Measurements from ENCODE around the gene RNF17.

DNA sequence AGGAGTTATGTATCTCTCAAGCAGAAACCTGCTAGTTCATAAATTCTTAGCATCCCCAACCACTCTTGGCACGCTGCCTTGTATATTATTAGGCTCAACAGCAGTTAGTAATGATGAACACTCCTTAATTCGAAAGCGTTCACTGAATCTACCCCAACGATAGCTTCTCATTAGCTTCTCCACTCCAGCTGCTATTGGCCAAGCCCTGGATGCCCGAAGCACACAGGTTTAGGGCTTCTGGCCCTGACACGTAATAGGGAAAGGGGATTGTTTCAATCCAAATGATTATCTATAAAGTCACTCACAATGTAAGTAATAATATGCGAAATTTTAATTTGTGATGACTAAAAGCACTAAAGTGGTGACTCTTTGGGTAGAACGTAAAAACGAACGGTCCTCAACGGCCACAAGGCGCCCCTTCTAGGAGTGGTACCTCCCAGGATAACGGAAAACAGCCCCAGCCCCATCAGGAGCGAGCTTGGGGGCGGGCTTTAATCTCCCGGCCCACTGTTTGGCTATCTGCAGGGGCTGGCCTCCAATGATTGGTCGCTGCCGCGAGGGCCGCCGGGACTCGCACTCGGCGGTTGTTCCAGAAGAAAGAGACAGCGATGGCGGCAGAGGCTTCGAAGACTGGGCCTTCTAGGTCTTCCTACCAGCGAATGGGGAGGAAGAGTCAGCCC is at the start of gene RNF17:
- TF ChIP-seq POLR2A (IDR thresholded peaks at IDR 0.05; ENCODE audit: control extremely low read depth in 1 of 2, low read depth in 2 of 2, low read length in 2 of 2) (no peak), YY1 (IDR thresholded peaks at IDR 0.05; ENCODE audit: low read depth, low read length) (no peak), EZH2 (IDR thresholded peaks at IDR 0.05; ENCODE audit: low read depth, low read length, severe bottlenecking) (no peak), CBX8 (IDR thresholded peaks at IDR 0.05; ENCODE audit: borderline replicate concordance, low read depth, low read length) (no peak), CHD2 (IDR thresholded peaks at IDR 0.05; ENCODE audit: low read length) (no peak), RNF2 (IDR thresholded peaks at IDR 0.05; ENCODE audit: borderline replicate concordance, low read depth, low read length, missing control alignments, poor library complexity, severe bottlenecking) (no peak), RFX5 (IDR thresholded peaks at IDR 0.05; ENCODE audit: borderline replicate concordance, low read depth, low read length) (no peak)
- TF ChIP-seq, protein P1, sequence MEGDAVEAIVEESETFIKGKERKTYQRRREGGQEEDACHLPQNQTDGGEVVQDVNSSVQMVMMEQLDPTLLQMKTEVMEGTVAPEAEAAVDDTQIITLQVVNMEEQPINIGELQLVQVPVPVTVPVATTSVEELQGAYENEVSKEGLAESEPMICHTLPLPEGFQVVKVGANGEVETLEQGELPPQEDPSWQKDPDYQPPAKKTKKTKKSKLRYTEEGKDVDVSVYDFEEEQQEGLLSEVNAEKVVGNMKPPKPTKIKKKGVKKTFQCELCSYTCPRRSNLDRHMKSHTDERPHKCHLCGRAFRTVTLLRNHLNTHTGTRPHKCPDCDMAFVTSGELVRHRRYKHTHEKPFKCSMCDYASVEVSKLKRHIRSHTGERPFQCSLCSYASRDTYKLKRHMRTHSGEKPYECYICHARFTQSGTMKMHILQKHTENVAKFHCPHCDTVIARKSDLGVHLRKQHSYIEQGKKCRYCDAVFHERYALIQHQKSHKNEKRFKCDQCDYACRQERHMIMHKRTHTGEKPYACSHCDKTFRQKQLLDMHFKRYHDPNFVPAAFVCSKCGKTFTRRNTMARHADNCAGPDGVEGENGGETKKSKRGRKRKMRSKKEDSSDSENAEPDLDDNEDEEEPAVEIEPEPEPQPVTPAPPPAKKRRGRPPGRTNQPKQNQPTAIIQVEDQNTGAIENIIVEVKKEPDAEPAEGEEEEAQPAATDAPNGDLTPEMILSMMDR (IDR thresholded peaks at IDR 0.05; ENCODE audit: control extremely low read depth in 1 of 3, insufficient read depth in 1 of 3, low read depth in 1 of 3, low read length in 3 of 3) = no peak
- TF ChIP-seq, protein P2, sequence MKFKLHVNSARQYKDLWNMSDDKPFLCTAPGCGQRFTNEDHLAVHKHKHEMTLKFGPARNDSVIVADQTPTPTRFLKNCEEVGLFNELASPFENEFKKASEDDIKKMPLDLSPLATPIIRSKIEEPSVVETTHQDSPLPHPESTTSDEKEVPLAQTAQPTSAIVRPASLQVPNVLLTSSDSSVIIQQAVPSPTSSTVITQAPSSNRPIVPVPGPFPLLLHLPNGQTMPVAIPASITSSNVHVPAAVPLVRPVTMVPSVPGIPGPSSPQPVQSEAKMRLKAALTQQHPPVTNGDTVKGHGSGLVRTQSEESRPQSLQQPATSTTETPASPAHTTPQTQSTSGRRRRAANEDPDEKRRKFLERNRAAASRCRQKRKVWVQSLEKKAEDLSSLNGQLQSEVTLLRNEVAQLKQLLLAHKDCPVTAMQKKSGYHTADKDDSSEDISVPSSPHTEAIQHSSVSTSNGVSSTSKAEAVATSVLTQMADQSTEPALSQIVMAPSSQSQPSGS (IDR thresholded peaks at IDR 0.05; ENCODE audit: low read length) = no peak
